ENCODE data around the gene PDE3A.

- TF ChIP-seq CTCF (IDR thresholded peaks at IDR 0.05 in 2 of 3, conservative IDR thresholded peaks at IDR 0.05 in 1 of 3; ENCODE audit: control insufficient read depth in 2 of 3, extremely low read depth in 1 of 3, insufficient read depth in 1 of 3, low read depth in 3 of 3, low read length in 3 of 3) (no peak), SMAD1 (IDR thresholded peaks at IDR 0.05; ENCODE audit: low read depth, partially characterized antibody) (no peak), POLR2AphosphoS2 (IDR thresholded peaks at IDR 0.05; ENCODE audit: low read depth, low read length) (no peak), JUND (IDR thresholded peaks at IDR 0.05; ENCODE audit: low read depth, low read length) (no peak), EZH2 (IDR thresholded peaks at IDR 0.05; ENCODE audit: borderline replicate concordance, control insufficient read depth, low read depth, low read length) (no peak), FOXM1 (IDR thresholded peaks at IDR 0.05; ENCODE audit: low read depth, low read length) (no peak), JUNB (IDR thresholded peaks at IDR 0.05) (no peak), BMI1 (IDR thresholded peaks at IDR 0.05; ENCODE audit: borderline replicate concordance) (no peak), TAF1 (IDR thresholded peaks at IDR 0.05; ENCODE audit: borderline replicate concordance, low read depth, low read length) (no peak)
Measured at GRCh38 chr12:20350495-20350894, 17.8 kb upstream of the PDE3A start.
